ENCODE data around the gene NCAPD2. TPM values are rescaled to one million over a fixed set of nuclear protein-coding genes. Genes with fewer than 3 reads are reported as not detected.
"Not testable (repeated sequence)": the region's sequence is repeated elsewhere in the genome, so short reads cannot be mapped to it uniquely, and the experiment has no call there.

Gene NCAPD2
- total and polyA plus RNA-seq, 2 donors (not counting 1 experiment from before 2014, with no cell fraction given), result 19.9 to 42.1 TPM

GRCh38 chr12:6475233-6475975 is 18.5 kb upstream of the NCAPD2 start:
- H3K36me3 ChIP-seq (replicated peaks in 1 of 2; ENCODE audit: control extremely low read depth in 1 of 2, control insufficient read depth in 1 of 2, extremely low read depth in 1 of 2, insufficient read depth in 2 of 2, low read length in 1 of 2); H3K27me3 ChIP-seq (replicated peaks in 1 of 4; ENCODE audit: control extremely low read depth in 1 of 4, control insufficient read depth in 3 of 4, insufficient read depth in 4 of 4, low read length in 3 of 4); H3K9me3 ChIP-seq (ENCODE audit: control extremely low read depth in 1 of 3, control insufficient read depth in 2 of 3, insufficient read depth in 1 of 3, low read length in 2 of 3); intact Hi-C loops (cut with micrococcal nuclease); H3K79me2 ChIP-seq (ENCODE audit: control insufficient read depth, insufficient read depth, low read length); CTCF ChIA-PET; H4K20me1 ChIP-seq (ENCODE audit: control insufficient read depth, insufficient read depth, low read length, poor library complexity, severe bottlenecking); H3K27ac Mint-ChIP-seq; H3K4me3 Mint-ChIP-seq; H3K4me1 ChIP-seq (ENCODE audit: control insufficient read depth in 2 of 2, insufficient read depth in 2 of 2, low read length in 2 of 2); H3K9me3 Mint-ChIP-seq (ENCODE audit: insufficient read depth); H3K27ac ChIP-seq (ENCODE audit: low read length in 2 of 2); H3K4me1 Mint-ChIP-seq; H3K9ac ChIP-seq (ENCODE audit: low read length); DNase-seq; H3K4me3 ChIP-seq (ENCODE audit: control extremely low read depth in 1 of 5, extremely low read depth in 1 of 5, insufficient read depth in 1 of 5, low read depth in 2 of 5, low read length in 4 of 5); H3K4me2 ChIP-seq (replicated peaks; ENCODE audit: low read depth, low read length, poor library complexity, severe bottlenecking); POLR2A ChIA-PET; H2AFZ ChIP-seq (ENCODE audit: insufficient read depth, low read depth, low read length, poor library complexity, severe bottlenecking); ATAC-seq (ENCODE audit: low read depth): not testable (repeated sequence)
- WGBS (ENCODE audit: insufficient coverage), result 94% methylated on average over 24 of the region's 48 CpGs
- peaks cover 18% of the 10 kb centered on the region for H3K27me3 Mint-ChIP-seq

GRCh38 chr12:6476489-6476888 is 17.4 kb upstream of the NCAPD2 start:
- no peak overlapping the region for H3K27ac Mint-ChIP-seq
- Histone ChIP-seq H3K4me2 (replicated peaks; ENCODE audit: low read depth, low read length, poor library complexity, severe bottlenecking) (no peak overlapping the region), H3K27ac (ENCODE audit: low read length in 2 of 2) (no peak overlapping the region), H4K20me1 (ENCODE audit: control insufficient read depth, insufficient read depth, low read length, poor library complexity, severe bottlenecking) (no peaks in the 10 kb centered on the region), H3K4me1 (ENCODE audit: control insufficient read depth in 2 of 2, insufficient read depth in 2 of 2, low read length in 2 of 2) (no peaks in the 10 kb centered on the region), H3K9me3 (ENCODE audit: control extremely low read depth in 1 of 3, control insufficient read depth in 2 of 3, insufficient read depth in 1 of 3, low read length in 2 of 3) (no peaks in the 10 kb centered on the region), H3K79me2 (ENCODE audit: control insufficient read depth, insufficient read depth, low read length) (no peaks in the 10 kb centered on the region), H3K36me3 (replicated peaks in 1 of 2; ENCODE audit: control extremely low read depth in 1 of 2, control insufficient read depth in 1 of 2, extremely low read depth in 1 of 2, insufficient read depth in 2 of 2, low read length in 1 of 2) (no peaks in the 10 kb centered on the region), H3K27me3 (replicated peaks in 1 of 4; ENCODE audit: control extremely low read depth in 1 of 4, control insufficient read depth in 3 of 4, insufficient read depth in 4 of 4, low read length in 3 of 4) (no peaks in the 10 kb centered on the region), H3K9ac (ENCODE audit: low read length) (no peak overlapping the region), H3K4me3 (ENCODE audit: control extremely low read depth in 1 of 5, extremely low read depth in 1 of 5, insufficient read depth in 1 of 5, low read depth in 2 of 5, low read length in 4 of 5) (no peak overlapping the region), H2AFZ (ENCODE audit: insufficient read depth, low read depth, low read length, poor library complexity, severe bottlenecking) (no peak overlapping the region)
- ChIA-PET CTCF (no interaction called here), POLR2A (no interaction called here)
- intact Hi-C loops (cut with micrococcal nuclease), result no loop called here
- WGBS (ENCODE audit: insufficient coverage), result 100% methylated on average over 2 of the region's 3 CpGs
- TF ChIP-seq CTCF (IDR thresholded peaks at IDR 0.05), result no peak
- no peak for TF ChIP-seq EZH2 (IDR thresholded peaks at IDR 0.05; ENCODE audit: borderline replicate concordance, insufficient read depth, low read depth, low read length, poor library complexity, severe bottlenecking)
- no peak for DNase-seq
- ATAC-seq (ENCODE audit: low read depth), result no peak
- no peaks in the 10 kb centered on the region for H3K9me3 Mint-ChIP-seq (ENCODE audit: insufficient read depth)
- no peaks in the 10 kb centered on the region for H3K4me1 Mint-ChIP-seq
- no peak overlapping the region for H3K4me3 Mint-ChIP-seq
- H3K27me3 Mint-ChIP-seq, result peaks cover 18% of the 10 kb centered on the region

GRCh38 chr12:6477601-6478377 is 16.1 kb upstream of the NCAPD2 start:
- H3K4me3 Mint-ChIP-seq; H3K4me1 Mint-ChIP-seq; H3K4me2 ChIP-seq (replicated peaks; ENCODE audit: low read depth, low read length, poor library complexity, severe bottlenecking); H3K27ac Mint-ChIP-seq; H3K9ac ChIP-seq (ENCODE audit: low read length); H3K36me3 ChIP-seq (replicated peaks in 1 of 2; ENCODE audit: control extremely low read depth in 1 of 2, control insufficient read depth in 1 of 2, extremely low read depth in 1 of 2, insufficient read depth in 2 of 2, low read length in 1 of 2); H3K9me3 Mint-ChIP-seq (ENCODE audit: insufficient read depth); H3K4me3 ChIP-seq (ENCODE audit: control extremely low read depth in 1 of 5, extremely low read depth in 1 of 5, insufficient read depth in 1 of 5, low read depth in 2 of 5, low read length in 4 of 5); intact Hi-C loops (cut with micrococcal nuclease); H4K20me1 ChIP-seq (ENCODE audit: control insufficient read depth, insufficient read depth, low read length, poor library complexity, severe bottlenecking); DNase-seq; H3K27ac ChIP-seq (ENCODE audit: low read length in 2 of 2); H2AFZ ChIP-seq (ENCODE audit: insufficient read depth, low read depth, low read length, poor library complexity, severe bottlenecking); H3K79me2 ChIP-seq (ENCODE audit: control insufficient read depth, insufficient read depth, low read length); H3K9me3 ChIP-seq (ENCODE audit: control extremely low read depth in 1 of 3, control insufficient read depth in 2 of 3, insufficient read depth in 1 of 3, low read length in 2 of 3); H3K27me3 ChIP-seq (replicated peaks in 1 of 4; ENCODE audit: control extremely low read depth in 1 of 4, control insufficient read depth in 3 of 4, insufficient read depth in 4 of 4, low read length in 3 of 4); ATAC-seq (ENCODE audit: low read depth); H3K4me1 ChIP-seq (ENCODE audit: control insufficient read depth in 2 of 2, insufficient read depth in 2 of 2, low read length in 2 of 2): not testable (repeated sequence)
- WGBS (ENCODE audit: insufficient coverage), result 95% methylated on average over 36 of the region's 37 CpGs
- CTCF ChIA-PET, result interaction anchor here (0.7 kb wide), 1 partner anchor 53 kb away, joined by 3 read pairs; no protein-coding TSS in a partner anchor
- peaks cover 18% of the 10 kb centered on the region for H3K27me3 Mint-ChIP-seq
- POLR2A ChIA-PET, result interaction anchor here (0.7 kb wide), 1 partner anchor 169 kb away, joined by 5 read pairs; no protein-coding TSS in a partner anchor

Measured in B cell (primary cell).